ENCODE results near the gene ODAM.
"Not testable (repeated sequence)": the region's sequence is repeated elsewhere in the genome, so short reads cannot be mapped to it uniquely, and the experiment has no call there.

The ODAM gene
- 0 reads per million in 2 donors for total RNA-seq

- no peak for DNase-seq
These were observed at the start of gene ODAM for GRCh38 chr4:70195425-70195824. Gene ODAM (plus strand): TSS chr4:70195725. CDS start chr4:70196544, 819 bp downstream.

- no peak for DNase-seq
These were observed 44.3 kb upstream of the ODAM start for GRCh38 chr4:70151271-70151670.

GRCh38 chr4:70152088-70152487 is 43.4 kb upstream of the ODAM start:
- no peak for DNase-seq

- DNase-seq, result no peak
These were observed 41.6 kb upstream of the ODAM start, which contains the start of gene PRR27 for GRCh38 chr4:70153937-70154336. Gene PRR27 (plus strand): TSS chr4:70154237. CDS start chr4:70154376, 139 bp downstream.

- DNase-seq, result no peak
These were observed 36.9 kb upstream of the ODAM start for GRCh38 chr4:70158576-70158975.

- no peak for DNase-seq
These were observed 18.4 kb upstream of the ODAM start for GRCh38 chr4:70177090-70177489.

- DNase-seq, result no peak
These were observed 17.4 kb upstream of the ODAM start for GRCh38 chr4:70178075-70178660.

GRCh38 chr4:70179811-70180210 is 15.7 kb upstream of the ODAM start:
- DNase-seq, result no peak

- DNase-seq, result no peak
These were observed 13.7 kb upstream of the ODAM start for GRCh38 chr4:70181864-70182263.

- no peak for DNase-seq
These were observed 12.9 kb upstream of the ODAM start for GRCh38 chr4:70182517-70183167.

GRCh38 chr4:70183168-70183939 is 12.2 kb upstream of the ODAM start:
- DNase-seq, result peak in 1 of 5 experiments; percentile 48

- no peak for DNase-seq
These were observed 11.6 kb upstream of the ODAM start for GRCh38 chr4:70183940-70184246.

- DNase-seq, result no peak
These were observed 8.3 kb upstream of the ODAM start for GRCh38 chr4:70187216-70187615.

GRCh38 chr4:70190579-70190978 is 4.9 kb upstream of the ODAM start:
- no peak for DNase-seq

GRCh38 chr4:70191647-70192046 is 3.9 kb upstream of the ODAM start:
- DNase-seq, result no peak

GRCh38 chr4:70192895-70193294 is 2.6 kb upstream of the ODAM start:
- no peak for DNase-seq

- DNase-seq, result no peak
These were observed 1.3 kb downstream of the ODAM start for GRCh38 chr4:70196857-70197256.

GRCh38 chr4:70197842-70198241 is 2.3 kb downstream of the ODAM start:
- DNase-seq, result no peak

GRCh38 chr4:70203601-70204000 is 8.1 kb downstream of the ODAM start:
- no peak for DNase-seq

- not testable (repeated sequence) for DNase-seq
These were observed 17.2 kb downstream of the ODAM start for GRCh38 chr4:70212752-70213151.

GRCh38 chr4:70216109-70216508 is 20.6 kb downstream of the ODAM start:
- not testable (repeated sequence) for DNase-seq

GRCh38 chr4:70216550-70216949 is 21.0 kb downstream of the ODAM start:
- DNase-seq, result not testable (repeated sequence)

GRCh38 chr4:70221389-70221788 is 25.9 kb downstream of the ODAM start:
- not testable (repeated sequence) for DNase-seq

GRCh38 chr4:70221818-70222217 is 26.3 kb downstream of the ODAM start:
- DNase-seq, result not testable (repeated sequence)

Measured in T-helper 2 cell (primary cell).